ENCODE data around the gene SMYD3.
"Not testable (repeated sequence)": the region's sequence is repeated elsewhere in the genome, so short reads cannot be mapped to it uniquely, and the experiment has no call there.

SMYD3 gene

DNA sequence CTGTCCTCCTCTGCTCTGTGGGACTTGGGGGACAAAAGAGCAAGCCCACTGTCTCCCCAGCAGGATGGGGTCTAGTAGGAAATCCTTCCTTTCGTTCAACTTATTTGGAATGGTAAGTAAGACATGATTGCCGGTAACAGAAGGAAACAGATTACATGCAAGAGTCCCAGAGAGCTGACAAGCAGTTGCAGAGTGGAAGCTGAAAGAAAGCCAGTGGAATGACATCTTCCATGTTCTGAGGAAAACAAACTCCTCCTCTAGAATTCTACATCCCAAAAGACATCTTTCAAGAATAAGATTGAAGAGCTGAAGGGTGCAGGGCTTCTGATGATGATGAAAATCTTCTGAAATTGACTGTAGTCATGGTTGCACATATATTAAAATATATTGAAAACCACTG, 732.9 kb downstream of the SMYD3 start:
- DNase-seq = no peak

DNA sequence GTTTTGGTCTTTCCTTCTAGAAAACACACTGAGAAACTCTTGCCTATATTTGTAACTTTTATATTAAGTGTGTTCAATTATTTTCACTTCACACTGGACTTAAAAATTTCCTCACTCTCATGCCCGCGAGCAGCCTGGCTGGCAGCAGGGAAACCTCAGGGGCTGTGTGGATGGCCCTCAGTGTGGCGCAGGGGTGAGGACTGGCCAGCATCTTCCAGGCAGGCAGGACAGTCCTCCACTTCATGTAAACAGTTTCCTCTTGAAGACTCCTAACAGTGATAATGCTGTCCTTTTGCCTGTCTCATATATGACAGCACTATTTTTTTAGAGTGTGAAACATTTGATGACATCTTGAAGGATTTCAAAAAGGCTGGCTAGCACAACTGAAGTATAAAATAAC, 733.7 kb downstream of the SMYD3 start:
- no peak for DNase-seq

DNA sequence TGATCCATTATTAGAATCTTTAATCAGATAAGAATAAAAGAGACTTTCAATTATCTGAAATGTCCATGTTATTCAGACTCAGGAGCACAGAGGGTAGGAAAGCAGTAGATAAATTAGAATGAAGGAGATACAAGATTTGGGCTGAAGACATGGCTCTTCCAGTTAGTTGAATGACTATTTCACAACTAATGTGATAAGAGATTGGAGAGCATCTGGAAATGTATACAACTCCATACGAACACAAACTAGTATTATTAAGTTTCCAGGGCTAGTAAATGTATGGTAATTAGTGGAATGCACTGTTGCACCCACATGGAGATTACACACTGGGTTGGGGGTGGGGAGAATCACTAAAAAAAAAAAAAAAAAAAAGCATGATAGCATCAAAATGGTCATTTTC, 734.3 kb downstream of the SMYD3 start:
- no peak for DNase-seq

DNA sequence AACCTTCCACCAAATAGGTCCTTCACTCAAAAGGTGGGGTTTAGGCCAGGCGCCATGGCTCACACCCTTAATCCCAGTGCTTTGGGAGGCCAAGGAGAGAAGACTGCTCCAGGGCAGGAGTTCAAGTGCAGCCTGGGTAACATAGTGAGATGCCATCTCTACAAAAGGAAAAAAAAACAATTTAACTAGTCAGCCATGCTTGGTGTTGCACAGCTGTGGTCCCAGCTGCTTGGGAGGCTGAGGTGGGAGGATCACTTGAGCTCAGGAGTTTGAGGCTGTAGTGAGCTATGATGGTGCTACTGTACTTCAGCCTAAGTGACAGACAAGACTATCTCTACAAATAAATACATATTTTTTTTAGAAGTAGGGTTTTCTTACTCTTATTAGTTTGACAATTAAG, 734.8 kb downstream of the SMYD3 start:
- DNase-seq = no peak

DNA sequence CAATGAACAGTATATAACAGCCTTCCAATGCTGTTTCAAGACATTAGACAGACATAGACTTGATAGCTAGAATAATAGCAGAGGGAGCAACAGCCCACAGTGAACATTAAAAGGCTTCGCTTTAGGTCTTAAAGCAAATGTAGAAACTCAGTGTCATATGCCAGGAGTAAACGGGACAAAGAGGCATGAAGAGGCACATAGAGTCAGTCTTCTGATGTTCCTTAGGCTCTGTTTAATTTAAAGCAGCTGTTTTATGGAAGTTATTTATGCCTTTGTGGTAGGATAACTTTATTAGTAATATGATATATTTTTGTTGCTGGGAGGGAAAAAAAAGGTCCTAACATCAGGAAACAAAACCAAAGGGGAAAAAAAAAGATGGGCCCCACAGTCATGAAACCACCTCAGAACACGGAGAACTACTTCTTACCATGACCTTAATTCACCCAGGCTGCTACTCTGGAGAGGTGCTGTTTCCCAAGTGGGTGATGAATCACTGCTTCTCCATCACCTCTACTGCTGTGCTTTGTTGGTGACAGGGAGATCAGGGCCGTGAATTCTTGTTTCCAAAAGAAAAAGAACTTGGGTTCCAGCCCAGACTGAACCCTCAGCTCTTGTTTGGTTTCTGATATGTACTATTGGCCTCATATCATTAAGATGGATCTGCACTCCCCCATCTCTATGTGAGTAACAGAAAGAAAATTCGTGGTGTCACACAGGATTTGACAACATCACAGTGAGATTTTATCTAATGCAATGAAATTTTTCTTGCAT, 735.4 kb downstream of the SMYD3 start:
- no peak for DNase-seq

DNA sequence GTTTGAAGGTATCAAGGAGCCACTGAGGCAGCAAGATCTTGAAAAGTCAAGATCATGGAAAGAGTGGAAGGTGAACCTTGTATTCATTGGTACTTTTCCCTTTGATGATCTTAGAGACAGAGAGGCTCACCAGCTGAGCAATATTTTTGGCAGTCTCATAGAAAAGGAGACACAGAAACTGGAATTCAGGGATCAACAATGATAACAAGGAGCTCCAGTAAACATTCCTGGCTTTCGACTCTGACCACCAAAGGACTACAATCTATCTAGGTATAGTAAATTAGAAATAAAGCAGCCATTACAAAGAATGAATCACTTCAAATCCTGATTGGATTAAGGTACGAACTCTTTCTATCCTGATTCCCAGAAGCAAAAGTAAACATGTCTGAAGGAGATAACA, 736.9 kb downstream of the SMYD3 start:
- DNase-seq = no peak

DNA sequence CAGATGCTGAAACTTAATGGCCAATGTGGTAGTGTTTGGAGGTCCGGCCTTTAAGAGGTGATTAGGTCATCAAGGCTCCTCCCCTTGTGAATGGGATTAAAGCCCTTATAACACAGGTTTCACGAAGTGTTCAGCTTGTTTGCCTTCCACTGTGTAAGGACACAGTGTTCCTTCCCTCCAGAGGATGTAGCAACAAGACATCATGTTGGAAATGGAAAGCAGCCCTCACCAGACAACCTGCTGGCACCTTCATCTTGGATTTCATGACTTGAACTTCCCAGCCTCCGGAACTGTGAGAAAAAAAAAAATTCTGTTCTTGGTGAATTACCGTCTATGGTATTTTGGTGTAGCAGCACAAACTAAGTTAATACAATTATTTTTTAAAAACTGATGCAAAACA, 738.5 kb downstream of the SMYD3 start:
- no peak for DNase-seq

DNA sequence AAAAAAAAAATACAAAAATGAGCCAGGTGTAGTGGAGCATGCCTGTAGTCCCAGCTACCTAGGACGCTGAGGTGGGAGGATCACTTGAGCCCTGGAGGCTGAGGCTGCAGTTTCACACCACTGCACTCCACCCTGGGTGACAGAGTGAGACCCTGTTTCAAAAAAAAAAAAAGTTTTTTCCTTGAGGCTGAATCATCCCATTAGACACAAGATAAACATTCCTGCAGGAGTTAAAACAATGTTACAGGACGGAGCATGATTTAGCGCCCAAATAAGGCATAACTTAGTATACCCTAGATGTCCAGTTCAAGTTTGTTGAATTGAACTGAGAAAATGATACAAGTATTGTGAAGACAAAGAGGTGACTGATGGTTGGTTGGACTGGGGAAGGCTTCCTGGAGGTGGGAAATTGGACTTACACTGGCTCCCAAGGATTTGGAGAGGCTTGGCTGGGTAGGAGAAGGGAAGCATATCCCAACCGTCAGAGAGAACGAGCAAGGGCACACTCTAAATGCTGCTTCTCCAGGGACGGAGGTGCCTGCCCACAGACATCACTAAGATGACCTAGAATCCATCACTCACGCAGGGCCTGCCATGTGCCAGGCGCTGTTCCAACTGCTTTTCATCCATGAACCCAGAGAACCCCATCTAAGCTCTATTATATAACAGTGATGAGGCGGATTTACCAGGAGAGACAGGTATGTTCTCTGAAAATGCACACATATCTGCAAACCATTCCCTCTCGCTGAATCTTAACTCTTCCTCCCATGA, 741.7 kb downstream of the SMYD3 start:
- DNase-seq = no peak

DNA sequence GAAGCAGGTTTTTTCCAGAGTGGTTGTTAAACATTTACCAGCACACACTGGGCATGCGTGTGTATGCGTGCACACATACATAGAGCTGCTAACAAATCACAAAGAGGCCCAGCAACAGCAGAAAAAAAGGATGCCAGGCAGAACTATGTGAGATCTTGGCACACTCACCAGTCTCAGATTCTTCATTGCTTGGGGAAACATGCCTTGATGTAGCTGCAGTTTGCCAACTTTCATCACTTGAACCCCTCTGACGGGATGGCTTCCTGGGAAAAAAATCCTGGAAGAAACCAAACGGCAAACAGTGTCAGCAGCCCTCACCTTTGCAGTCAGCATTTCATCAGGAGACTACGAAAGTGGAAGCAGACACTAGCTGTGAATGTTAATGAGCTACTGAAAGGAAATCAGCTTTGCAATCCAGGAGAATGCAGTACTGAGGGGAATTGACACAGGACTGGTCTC, 743.2 kb downstream of the SMYD3 start:
- DNase-seq = no peak

DNA sequence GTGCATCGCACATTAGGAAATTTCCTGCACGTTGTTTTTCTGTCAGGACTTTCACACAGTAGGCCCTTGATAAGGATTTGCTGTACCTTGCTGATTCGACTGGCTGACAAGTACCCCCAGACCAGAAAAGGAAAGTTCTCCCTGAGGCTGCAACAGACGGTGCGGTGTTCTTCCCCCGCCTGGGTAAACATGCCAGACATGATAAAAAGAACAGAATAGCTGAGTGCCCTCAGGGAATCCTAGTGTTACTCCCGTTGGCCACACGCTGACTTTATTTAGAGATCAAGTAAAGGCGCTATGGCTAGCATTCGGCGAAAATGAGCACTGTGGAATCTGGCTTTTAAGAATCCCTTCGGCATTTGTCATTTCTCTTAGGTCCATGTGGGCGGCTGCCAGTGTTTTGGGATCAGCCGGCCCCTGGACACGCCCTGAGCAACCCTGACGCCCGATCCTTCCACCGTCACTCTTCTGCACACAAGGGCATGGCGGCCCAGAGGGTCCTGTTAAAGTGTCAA, 744.6 kb downstream of the SMYD3 start:
- no peak for DNase-seq

DNA sequence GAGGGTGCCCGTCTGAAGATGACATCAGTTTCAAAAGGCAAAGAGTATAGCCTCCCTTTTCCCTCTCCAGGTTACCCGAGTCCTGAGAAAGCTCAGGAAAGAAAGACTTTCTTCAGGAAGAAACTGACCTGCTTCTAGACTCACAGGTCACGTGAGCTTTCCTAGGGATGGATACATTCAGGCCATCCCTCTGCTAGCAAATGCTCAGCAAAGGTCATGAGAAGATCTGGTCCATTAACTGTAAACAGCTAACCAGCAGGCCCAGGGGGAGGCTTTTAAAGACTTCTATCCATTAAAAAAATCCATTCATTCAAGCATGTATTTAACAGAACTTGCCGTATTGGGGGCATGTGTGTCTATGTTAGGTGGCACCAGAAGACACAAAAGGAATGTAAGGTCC, 746.8 kb downstream of the SMYD3 start:
- no peak for DNase-seq

DNA sequence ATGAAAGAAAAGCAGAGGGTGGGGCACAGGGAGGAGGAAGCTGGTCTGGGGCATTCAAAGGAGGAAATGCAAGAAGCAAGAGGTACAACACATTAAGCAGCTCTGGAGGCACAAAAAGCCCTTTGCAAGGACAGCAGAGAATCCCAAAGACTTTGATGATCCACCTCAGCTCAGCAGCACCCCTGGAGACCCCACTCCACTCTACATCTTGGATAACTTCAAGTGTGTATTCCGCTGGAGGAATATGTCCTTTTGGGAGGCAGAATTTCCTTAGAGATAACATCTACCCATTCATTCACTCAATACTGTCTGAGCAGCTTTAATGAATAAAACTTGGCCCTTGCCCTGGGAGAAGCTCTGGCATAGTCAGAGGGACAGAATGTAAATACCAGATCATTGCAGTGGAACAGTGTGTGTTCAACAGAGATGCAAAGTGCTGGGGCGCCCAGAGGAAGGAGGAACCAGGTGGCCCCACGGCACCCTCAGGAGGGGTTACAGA, 752.6 kb downstream of the SMYD3 start:
- DNase-seq = no peak

DNA sequence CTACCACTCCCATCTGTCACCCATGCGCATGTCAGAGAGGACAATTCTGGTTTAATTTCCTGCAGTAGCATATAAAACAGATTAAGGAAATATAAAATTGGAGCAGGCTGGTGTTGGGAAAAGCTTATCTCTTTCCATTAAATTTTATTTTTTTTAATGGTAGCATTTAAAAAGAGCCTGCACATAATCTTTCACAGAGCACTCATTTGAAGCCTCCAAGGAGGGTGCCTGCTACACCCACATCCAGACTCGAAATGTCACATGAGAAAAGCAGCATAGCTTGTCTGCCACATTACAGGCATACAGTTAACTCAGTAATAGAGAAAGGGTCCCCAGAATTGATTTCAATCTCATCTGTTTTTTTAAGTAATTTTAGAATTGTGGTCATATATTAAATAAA, 753.3 kb downstream of the SMYD3 start:
- no peak for DNase-seq

DNA sequence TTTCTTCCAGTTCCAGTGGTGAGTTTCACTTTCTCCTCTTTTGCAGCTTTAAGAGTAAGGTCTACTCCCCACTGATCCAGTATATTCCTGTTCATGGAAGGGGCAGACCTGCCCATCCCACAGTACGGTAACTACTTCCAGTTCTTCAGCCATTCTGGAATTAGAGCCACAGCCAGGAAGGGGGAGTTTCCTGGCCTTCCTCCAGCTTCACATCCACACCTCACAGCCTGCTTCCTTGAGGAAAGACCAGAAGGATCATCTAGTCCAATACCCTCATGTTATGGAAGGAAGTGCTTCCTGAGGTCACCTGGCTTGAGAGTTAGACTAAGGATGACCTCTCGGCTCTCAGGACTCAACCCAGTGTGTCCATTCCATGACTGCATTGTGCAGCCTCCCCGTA, 754.5 kb downstream of the SMYD3 start:
- DNase-seq = no peak

DNA sequence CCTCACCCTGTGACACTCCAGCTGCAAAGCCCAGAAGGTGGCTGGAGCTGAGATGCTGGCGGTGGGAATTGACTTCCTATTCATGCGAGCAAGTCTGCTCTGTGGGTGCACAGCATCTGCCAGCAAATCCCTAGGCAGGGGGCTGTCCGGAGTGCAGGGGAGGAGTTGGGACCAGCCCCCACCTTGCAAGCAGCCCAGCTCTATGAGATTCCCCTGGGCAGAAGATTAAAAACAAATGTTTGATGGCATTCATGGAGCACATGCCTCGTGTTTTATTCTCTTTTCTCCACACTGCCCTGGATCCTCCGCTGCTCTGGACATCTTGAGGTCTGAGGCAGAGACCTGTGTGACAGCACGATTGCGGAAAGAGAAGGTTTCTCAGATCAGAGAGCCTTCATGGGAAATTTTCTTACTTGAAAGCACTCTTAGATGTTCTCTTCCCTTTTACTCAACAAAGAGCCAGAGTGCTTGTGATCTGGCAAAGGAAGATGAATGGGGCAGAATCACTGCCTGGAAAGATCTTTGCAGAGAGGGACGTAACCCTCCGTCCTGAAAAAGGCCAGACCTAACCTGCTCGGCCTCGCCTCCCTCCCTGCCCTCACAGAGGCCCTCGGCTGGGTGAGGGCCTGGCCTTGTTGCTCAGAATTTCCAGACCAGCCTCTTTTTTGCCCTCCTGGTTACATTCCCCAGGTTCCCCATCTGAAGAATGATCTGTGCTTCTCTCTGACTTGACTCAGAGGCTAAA, 755.2 kb downstream of the SMYD3 start:
- DNase-seq = no peak

DNA sequence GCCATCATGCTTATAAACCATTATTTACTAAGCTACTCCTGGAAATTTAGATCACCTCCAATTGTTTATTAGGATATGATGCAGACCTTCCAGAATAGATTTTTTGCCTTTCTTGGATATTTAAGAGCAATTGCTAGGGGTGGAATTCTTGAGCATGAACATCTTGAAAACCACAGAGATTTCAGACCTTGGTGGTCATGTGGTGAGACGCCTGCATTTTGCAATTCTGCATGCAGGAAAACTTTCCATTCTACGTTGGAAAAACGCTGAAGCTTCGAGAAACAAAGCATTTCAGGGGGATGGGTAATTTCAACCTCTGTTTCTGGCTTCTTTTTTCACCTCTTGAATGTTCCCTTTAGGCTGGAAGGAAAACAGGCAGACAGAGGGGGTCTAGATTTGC, 756.0 kb downstream of the SMYD3 start:
- DNase-seq = no peak

DNA sequence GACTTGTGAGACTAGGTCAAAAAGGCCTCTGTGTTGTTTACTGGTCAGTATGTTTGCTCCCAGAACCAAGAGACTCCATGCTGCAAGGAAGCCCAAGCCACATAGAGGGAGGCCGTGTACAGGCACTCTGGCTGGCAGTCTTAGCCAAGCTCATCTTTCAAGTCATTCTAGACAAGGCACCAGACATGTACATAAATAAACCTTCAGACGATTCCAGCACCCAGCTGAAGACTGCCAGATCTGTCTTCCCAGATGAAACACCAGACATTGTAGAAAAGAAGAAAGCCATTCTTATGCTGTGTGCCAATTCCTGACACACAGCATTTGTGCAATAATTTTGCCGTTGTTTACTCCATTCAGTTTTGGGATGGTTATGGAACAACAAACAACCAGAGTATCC, 756.8 kb downstream of the SMYD3 start:
- no peak for DNase-seq

DNA sequence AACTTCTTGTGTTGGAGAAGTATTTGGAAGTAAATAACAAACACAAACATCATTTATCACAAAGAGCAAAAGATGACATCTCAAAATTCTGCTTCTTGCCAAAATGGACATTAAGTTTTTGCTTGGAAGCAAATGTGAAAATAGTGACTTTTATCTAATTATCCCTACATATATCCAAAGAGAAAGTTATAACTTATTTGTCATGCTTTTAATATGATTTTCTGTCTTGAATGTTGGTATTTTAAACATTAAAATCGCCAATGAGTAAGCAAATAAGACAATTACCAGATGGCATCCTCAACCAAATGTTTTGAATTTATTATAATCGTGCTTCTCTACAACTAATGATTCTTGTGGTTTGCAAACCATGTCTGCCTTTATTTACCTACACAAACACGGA, 758.0 kb downstream of the SMYD3 start:
- DNase-seq = no peak

DNA sequence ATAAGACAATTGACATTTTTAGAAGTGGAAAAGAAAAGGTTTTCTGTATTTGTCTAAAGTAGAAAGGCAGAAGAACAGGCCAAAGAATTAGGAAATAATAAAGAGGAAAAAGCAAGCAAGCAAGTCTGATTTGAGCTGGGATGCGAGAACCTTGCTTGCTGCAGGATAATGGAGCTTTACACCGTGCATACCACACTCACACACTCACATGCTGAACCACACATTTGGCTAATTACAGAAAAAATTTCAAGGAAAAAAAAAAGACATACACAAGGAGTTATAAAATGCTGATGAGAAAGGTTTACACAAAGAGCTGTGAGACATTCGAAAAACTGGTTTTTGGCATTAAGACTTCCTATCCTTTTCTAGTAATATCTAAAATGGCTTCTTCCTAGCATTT, 758.4 kb downstream of the SMYD3 start:
- no peak for DNase-seq

DNA sequence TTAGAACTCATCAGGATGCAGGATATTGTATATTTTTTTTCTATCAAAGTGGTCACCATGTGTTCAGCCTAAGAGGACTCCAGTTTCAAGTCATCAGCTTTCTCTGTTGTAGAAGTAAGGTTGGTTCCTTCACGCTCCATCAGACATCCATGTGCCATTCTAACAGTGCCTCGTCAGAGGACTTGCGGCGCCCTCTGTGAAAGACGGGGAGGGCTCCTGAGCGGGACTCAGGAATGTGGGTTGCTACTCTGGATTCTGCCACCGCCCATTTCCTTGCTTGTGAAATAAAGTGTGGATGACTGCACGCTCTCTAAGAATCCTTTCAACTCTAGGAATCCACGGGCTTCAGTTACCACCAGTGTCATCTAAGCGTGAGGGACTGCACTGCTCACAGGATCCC, 758.8 kb downstream of the SMYD3 start:
- no peak for DNase-seq

DNA sequence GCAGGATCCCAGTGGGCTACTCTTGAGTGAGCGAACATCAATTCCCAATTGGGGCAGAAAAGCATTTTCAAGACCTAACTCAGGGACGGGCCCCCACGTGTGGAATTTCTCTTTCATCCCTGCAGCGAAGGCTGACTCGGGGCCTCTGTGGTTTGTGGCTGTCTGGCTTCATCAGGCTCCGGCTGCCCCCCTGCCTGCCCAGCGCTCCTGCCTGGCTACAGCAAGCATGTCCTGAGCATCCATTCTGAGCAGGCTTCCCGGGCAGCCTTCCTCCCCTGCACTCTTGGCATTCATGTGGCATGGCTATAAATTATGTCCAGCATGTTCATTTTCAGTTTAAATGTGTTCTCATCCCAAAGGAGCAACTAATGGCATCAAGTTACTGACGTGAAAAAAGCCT, 764.2 kb downstream of the SMYD3 start:
- no peak for DNase-seq

DNA sequence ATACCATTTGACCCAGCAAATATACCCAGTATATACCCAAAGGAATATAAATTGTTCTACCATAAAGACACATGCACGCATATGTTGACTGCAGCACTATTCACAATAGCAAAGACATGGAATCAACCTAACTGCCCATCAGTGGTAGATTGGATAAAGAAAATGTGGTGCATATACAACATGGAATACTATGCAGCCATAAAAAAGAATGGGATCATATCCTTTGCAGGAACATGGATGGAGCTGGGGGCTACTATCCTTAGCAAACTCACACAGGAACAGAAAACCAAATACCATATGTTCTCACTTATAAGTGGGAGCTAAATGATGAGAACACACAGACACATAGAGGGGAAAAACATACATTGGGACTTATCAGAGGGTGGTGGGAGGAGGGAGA, 766.7 kb downstream of the SMYD3 start:
- not testable (repeated sequence) for DNase-seq

DNA sequence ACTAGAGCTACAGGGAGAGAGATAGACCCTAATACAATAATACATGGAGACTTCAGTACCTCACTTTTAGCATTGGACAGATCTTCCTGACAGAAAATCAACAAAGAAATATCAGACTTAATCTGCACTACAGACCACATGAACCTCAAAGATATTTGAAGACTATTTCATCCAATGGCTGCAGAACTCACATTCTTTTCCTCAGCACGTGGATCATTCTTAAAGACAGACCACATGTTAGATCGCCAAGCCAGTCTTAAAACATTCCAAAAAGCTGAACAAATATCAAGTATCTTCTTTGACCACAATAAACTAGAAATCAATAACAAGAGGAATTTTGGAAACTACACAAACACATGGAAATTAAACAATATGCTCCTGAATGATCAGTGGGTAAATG, 776.3 kb downstream of the SMYD3 start:
- no peak for DNase-seq

Data from NCI-H1694 treated with DMSO at 0.1 percent for 48 hours (cell line).